NCI-H510A treated with DMSO at 0.1 percent for 48 hours (cell line): ENCODE results near the gene PPFIA3.
"Not testable (repeated sequence)": the region's sequence is repeated elsewhere in the genome, so short reads cannot be mapped to it uniquely, and the experiment has no call there.

Experiments used
- DNase-seq: peaks from one replicate; lab custom pipeline; 2025; lab: John Stamatoyannopoulos, UW

PPFIA3 gene

DNA sequence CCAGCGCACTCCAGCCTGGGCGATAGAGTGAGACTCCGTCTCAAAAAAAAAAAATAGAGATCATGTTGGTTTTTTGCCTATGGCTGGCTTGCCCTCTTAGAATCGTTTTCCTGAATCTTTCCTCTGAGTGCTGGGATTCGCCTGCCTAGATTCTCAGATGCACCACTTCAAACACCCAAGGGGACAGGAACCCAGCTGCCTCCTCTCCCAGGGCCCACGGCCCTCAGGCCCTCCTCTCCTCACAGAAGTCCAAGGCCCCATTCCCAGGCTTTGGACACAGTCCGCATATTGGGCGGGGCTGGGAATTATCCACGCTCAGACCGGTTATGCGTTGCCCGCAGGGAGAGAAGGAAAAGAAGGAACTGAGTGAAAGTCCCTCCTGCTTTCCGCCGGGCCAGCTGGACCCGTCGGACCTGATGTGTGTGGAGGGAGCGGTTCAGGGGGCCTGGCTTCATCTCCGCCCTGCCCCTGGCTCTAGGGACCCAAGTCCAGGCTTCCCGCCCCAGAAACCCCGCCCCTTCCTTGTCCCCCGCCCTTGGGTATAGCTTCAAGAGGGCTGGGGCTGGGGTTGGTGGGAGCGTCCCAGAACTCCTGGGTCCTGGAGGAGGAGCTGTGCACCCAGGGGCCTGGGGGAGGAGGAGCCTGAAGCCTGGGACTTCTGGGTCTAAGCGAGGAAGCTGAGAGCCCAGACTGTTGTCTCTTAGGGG is 5.8 kb downstream of the PPFIA3 start:
- DNase-seq: no peak

DNA sequence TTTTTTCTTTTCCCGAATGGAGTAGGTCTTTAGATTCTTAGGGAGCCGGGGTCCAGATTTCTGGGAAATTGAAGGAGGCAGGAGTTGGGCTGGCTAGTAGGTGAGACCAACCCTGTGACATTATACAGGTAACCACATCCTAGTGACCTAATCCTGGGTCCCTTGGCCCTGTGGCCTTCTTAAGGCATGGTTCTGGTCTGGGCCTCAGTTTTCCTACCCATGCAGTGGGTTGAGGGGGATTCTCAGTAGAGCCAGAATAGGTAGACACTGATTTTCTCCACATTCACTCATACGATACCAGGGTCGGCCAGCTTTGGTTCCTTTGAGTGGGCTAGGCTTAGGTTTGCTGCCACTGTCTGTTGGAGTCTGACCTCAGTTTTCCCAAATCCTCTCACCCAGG is 7.2 kb downstream of the PPFIA3 start:
- DNase-seq: no peak

DNA sequence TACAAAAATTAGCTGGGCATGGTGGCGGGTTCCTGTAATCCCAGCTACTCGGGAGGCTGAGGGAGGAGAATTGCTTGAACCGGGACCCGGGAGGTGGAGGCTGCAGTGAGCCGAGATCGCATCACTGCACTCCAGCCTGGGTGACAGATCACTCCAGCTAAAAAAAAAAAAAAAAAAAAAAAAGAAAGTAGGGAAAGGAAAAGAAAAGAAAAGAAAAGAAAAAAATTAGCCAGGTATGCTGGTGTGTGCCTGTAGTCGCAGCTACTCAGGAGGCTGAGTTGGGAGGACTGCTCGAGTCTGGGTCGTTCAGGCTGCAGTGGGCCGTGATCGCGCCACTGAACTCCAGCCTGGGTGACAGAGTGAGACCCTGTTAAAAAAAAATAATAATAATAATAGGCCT is 7.9 kb downstream of the PPFIA3 start:
- DNase-seq: not testable (repeated sequence)

DNA sequence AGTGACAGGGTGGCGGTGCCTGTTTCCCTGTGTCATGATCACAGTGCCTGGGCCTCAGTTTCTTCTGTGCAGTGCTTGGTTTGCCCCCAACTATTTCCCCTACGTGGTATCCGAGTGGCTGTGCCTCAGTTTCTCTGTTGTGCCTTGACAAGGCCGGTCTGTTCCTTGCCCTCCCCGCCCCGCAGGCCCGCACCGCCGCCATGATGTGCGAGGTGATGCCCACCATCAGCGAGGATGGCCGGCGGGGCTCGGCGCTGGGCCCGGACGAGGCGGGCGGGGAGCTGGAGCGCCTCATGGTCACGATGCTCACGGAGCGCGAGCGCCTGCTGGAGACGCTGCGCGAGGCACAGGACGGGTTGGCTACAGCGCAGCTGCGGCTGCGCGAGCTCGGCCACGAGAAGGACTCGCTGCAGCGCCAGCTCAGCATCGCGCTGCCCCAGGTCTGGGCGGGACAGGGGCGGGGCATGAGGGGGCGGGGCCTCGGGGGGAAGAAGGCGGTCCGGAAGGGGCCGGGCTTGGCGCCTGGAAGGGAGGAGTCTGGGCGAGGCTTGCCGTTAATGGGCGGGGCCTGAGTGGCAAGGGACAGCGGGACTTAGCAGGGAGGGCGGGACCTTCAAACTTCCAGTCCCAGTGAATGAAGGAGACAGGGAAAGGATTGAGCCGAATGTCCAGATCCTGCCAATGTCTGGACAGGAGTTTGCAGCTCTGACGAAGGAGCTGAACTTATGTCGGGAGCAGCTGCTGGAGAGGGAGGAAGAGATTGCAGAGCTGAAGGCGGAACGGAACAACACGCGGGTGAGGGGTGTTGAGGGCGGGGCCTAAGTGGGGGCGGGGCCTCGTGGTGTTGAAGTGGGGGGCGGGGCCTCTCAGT is 8.6 kb downstream of the PPFIA3 start:
- peak; percentile 56 for DNase-seq

DNA sequence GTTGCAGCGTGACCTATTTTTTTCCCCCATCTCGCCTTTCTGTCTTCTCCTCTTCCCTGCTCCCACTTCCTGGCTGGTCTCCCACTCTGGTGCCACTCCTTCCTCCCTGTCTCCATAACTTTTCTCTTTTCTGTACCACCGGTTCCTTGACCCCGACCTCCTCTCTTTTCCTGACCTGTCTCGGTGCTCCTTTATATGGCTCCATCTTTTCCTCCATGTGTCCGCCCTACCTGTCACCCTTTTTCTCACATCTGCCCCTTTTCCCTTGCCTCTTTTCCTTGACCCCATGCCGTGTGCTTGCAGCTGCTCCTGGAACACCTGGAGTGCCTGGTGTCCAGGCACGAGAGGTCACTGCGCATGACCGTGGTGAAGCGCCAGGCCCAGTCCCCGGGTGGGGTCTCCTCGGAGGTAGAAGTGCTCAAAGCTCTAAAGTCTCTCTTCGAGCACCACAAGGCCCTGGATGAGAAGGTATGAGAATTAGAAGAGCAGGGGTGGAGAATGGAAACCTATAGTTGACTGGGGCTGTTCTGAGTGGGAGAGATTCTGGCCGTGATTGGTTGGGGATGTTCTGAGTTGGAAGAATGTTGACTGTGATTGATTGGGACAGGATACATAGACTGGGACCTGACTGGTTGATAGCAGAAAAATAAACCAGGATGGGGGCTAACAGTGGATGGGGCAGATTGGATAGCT is 9.3 kb downstream of the PPFIA3 start:
- no peak for DNase-seq

DNA sequence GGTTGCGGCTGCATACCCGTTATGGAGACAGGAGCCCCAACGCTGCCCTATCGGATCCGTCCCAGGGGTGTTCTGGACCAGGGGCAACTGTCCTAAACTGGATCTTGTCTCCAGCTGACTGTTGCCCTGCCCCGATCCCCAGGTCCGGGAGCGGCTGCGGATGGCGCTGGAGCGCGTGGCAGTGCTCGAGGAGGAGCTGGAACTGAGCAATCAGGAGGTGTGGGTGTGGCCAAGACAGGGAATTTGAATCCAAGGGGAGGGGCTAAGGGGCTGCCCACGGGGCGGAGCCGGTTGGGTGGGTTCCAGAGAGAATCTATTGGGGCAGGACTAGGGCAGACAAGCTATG is 9.9 kb downstream of the PPFIA3 start:
- DNase-seq: no peak

DNA sequence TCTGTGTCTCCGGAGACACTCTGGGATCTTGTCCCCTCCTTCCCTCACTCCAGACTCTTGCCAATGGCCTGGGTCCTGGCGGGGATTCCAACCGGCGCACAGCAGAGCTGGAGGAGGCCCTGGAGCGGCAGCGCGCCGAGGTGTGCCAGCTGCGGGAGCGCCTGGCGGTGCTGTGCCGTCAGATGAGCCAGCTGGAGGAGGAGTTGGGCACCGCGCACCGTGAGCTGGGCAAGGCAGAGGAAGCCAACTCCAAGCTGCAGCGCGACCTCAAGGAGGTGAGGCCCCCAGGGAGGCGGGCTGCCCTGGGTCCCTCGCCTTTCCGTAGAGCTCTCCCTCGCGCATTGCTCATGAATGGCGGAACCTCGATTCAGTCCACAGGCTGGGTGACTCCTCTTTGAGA is 11.0 kb downstream of the PPFIA3 start:
- DNase-seq: no peak

DNA sequence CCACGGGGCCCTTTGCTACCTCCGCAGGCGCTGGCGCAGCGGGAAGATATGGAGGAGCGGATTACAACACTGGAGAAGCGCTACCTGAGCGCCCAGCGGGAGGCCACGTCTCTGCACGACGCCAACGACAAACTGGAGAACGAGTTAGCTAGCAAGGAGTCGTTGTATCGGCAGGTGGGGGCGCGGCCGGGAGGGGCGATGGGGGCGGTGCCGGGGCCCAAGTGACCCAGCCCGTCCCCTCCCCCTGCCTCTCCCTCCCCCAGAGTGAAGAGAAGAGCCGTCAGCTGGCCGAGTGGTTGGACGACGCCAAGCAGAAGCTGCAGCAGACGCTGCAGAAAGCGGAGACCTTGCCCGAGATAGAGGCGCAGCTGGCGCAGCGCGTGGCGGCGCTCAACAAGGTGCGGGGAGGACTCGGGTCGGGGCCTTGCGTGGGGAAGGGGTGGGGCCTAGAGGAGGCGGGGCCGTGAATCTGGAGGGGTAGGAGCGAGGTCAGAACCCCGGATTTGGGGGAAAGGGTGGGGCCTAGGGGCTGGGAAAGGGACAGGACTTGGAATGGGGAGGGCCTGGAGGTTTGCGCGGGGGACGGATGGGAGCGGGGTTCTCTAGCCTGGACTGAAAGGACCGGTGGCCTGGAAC is 13.7 kb downstream of the PPFIA3 start:
- peak; percentile 48 for DNase-seq

DNA sequence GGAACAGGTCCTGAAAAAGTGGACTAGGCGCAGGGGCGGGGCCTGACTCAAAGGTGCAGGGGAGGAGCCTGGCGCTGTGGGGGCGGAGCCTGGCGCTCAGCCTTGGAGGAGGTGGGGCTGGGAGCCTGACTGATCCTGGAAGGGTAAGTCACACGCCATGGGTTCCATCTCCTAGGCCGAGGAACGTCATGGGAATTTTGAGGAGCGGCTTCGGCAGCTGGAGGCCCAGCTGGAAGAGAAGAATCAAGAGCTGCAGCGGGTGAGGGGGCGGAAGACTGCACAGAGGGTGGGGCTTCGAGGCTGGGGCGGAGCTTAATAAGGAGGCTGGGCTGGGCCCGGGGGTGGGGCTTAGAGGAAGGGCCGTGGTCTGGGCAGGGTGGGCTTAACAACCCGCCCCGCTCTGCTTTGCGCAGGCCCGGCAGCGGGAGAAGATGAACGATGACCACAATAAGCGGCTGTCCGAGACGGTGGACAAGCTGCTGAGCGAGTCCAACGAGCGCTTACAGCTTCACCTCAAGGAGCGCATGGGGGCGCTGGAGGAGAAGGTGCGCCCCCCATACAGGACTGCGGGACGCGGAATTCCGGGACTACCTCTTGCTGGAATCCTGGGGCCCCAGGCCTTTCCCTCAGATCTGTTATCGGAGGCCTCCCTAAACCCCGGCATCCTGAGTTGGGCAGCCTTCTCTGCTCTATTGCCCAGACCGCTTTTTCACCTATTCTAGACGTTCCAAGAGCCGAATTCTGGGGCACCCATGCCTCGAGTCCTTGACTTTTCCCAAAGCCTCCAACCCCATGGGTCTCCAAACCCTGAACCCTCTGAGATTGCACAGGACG is 14.5 kb downstream of the PPFIA3 start:
- no peak for DNase-seq

DNA sequence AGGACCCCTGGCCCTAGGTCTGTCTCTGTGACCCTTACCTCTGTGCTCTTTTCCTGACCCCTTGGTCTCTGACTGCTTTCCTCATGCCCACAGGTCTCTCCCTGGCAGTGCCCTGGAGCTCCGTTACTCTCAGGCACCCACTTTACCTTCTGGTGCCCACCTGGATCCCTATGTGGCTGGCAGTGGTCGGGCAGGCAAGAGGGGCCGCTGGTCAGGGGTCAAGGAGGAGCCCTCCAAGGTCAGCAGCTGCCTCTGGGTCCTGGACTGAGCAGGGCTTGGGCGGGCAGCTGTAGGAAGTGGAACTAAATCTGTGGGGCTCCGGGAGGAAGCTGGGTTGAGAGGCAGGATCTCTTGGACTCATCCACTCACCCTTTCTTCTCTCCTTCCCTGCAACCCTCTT is 16.3 kb downstream of the PPFIA3 start:
- no peak for DNase-seq

DNA sequence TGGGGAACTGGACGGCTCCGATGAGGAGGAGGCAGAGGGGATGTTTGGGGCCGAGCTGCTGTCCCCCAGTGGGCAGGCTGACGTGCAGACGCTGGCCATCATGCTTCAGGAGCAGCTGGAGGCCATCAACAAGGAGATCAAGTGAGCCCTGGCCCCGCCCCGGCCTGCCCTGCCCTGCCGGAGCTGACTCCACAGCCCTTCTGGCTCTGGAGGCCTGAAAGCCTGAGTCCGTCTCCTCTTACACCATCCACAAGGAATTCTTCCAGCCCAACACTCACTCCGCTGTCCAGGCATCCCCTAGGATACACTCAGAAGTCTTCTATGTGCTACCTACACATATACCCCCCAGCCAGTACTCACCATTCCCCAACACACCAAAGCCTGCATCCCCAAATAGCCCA is 17.4 kb downstream of the PPFIA3 start:
- DNase-seq: no peak

DNA sequence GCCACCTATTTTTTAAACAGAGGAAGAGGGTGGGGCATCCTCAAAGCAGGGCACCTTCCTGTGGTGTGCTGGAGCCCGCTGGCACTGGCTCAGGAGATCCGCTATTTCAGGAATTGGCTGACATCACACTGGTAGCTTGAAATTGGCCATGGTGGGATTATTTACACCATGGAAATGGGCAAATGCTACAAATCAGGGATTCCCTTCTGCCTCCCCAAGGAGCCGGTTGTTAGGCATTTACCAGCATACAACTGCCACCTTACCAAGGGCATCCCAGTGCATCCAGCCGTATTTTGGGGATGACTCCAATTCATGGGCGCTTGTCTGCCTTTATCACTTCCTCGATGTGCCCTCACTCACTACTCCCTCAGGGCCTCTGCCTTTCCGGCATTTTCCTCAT is 21.6 kb downstream of the PPFIA3 start:
- DNase-seq: no peak

DNA sequence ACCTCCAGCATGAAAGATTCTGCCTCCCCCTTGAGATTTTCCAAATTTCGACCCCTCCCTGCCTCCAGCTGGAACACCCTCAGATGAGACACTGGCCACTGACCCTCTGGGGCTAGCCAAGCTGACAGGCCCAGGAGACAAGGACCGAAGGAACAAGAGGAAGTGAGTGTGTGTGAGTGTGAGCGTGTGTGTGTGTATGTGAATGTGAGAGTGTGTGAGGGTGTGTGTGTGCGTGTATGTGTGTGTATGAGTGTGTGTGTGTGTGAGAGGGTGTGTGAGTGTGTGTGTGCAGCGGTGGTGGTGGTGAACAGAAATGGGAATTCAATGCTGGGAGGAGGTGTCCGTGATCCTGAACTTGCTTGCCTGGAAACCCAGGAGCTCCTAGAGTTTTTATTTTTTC is 22.0 kb downstream of the PPFIA3 start:
- no peak for DNase-seq

DNA sequence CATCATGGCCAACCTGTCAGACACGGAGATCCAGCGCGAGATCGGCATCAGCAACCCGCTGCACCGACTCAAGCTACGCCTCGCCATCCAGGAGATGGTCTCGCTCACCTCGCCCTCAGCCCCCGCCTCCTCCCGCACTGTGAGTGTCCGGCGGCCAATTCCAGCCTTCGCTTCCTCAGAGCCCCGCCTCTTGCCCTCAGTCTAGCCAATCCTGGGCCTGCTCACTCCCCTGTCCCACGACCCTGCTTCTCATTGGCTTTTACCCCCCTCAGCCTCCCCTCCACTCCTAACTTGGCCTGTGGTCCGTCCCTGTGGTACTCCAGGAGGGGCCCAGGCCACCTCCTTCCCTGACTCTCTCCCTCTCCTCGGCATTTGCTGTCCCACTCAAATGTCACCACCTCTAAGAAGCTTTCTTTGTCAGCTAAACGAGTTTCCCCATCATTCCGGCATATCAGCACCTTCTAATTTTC is 23.6 kb downstream of the PPFIA3 start:
- DNase-seq: peak; percentile 79

DNA sequence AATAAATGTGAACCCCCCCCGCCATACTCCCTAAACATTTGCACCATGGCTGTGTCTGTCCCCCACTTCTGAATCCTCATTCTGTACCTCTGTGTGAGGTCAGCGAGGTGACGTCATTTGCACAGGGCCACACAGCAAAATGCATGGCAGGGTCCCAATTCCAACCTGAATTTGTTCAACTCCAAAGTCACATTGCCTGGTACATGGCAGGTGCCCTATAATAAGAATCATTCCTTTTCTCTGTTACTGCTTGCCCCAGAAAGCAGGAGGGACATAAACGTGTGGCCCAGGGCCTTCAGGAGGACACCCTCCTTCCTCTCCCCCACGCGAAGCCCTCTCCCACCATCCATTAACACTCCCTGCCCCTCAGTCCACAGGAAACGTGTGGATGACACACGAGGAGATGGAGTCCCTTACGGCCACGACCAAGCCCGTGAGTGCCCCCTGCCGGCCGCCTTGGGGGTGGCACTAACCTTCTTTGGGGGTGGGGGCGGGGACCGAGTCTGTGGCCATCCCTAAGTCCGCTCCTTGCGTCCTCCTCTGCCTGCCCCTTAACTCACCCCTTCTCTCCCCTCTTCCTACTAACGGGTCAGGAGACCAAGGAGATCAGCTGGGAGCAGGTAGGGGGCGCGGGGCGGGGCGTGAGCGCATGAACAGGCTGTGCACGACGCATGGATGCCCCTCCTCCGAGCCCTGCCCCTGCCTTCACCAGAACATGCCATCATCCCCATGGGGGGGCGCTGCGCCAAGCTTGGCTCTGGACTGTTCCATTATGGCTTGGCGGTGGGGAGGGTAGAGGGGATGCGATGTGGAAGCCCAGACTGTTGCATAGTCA is 26.4 kb downstream of the PPFIA3 start:
- no peak for DNase-seq

DNA sequence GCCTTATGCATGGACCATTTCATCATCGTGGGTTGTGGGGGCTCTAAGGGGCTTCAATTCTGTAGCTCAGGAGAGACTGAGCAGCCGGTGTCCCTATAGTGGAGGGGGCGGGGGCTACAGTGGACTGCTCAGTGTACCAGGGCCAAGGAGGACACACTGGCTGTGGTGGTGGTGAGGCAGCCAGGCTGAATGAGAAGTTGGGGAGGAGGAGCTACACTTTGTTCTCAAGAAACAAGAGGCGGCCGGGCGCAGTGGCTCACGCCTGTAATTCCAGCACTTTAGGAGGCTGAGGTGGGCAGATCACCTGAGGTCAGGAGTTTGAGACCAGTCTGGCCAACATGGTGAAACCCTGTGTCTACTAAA is 27.0 kb downstream of the PPFIA3 start:
- DNase-seq: not testable (repeated sequence)

DNA sequence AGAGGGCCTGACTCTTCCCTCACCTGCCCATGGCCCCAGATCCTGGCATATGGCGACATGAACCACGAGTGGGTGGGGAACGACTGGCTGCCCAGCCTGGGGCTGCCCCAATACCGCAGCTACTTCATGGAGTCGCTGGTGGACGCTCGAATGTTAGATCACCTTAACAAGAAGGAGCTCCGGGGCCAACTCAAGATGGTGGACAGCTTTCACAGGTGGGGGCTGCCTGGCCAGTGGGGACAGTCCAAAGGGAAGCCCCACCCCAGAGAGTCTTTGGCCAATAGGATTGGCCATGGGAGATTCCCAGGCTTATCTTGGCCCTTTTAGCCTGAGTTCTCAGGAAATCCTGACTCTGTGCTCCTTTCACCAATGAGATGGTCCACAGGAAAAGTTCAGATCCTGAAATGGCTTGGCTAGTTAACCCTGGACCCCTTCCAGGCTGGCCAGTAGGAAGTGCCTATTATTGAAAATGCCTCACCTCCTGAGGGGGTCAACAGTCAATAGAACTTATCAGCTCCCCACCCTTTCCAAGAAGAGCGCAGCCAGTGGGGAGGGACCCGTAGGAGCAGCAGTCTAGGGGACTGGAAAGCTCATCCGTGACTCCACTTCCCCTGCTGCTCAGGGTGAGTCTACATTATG is 28.8 kb downstream of the PPFIA3 start:
- no peak for DNase-seq

DNA sequence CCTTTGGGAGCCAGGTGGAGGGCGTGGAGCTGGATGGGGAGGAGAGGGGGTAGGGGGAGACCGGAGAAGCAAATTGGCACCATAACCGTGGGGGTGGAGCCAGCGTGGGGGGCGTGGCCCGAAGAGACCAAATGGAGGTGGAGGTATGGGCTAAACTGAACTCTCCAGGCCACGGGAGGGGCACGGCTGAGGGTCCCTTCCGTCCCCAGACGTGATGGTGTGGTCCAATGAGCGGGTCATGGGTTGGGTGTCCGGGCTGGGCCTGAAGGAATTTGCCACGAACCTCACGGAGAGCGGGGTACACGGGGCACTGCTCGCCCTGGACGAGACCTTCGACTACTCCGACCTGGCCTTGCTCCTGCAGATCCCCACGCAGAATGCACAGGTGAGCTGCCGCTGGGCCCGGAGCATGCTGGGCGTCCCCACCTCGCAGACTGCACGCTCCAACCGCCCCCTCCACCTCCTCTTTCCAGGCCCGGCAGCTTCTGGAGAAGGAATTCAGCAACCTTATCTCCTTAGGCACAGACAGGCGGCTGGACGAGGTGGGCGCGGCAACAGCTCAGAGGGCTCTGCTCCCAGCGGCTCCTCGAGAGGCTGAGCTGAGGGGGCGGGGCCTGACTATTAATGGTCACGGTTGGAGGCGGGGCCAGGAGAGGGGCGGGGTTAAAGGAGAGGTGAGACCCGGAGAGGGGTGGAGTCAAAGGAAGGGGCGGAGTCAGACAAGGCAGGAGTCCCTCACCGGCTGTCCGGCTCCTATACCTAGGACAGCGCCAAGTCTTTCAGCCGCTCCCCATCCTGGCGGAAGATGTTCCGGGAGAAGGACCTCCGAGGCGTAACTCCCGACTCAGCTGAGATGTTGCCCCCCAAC is 29.7 kb downstream of the PPFIA3 start:
- peak; percentile 38 for DNase-seq

DNA sequence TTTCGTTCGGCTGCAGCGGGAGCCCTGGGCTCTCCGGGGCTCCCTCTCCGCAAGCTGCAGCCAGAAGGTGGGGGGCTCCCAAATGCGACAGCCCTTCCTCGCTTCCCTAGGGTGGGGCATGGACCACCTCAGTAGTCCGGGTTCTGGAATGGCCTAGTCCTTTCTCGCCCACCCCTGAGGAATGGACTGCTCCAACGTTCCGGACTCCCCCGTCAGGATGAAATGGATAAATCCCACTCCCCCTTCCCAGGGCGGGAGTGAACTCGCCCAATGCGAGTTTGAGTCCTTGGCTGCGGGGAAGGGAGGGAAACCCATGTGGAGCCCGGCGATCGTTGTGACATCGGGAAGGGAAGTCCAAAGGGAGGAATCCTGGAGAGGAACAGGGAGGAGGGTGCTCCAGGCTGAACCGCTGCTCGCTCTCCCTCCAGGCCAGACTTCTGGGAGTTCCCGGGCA is 30.3 kb downstream of the PPFIA3 start:
- DNase-seq: peak; percentile 44
